NCI-H1105 (cell line): ENCODE measurements around the gene TSKS.

ENCODE experiments used
- DNase-seq: peaks from one replicate; lab custom pipeline; 2025; lab: John Stamatoyannopoulos, UW

The TSKS gene, protein sequence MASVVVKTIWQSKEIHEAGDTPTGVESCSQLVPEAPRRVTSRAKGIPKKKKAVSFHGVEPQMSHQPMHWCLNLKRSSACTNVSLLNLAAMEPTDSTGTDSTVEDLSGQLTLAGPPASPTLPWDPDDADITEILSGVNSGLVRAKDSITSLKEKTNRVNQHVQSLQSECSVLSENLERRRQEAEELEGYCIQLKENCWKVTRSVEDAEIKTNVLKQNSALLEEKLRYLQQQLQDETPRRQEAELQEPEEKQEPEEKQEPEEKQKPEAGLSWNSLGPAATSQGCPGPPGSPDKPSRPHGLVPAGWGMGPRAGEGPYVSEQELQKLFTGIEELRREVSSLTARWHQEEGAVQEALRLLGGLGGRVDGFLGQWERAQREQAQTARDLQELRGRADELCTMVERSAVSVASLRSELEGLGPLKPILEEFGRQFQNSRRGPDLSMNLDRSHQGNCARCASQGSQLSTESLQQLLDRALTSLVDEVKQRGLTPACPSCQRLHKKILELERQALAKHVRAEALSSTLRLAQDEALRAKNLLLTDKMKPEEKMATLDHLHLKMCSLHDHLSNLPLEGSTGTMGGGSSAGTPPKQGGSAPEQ

DNA sequence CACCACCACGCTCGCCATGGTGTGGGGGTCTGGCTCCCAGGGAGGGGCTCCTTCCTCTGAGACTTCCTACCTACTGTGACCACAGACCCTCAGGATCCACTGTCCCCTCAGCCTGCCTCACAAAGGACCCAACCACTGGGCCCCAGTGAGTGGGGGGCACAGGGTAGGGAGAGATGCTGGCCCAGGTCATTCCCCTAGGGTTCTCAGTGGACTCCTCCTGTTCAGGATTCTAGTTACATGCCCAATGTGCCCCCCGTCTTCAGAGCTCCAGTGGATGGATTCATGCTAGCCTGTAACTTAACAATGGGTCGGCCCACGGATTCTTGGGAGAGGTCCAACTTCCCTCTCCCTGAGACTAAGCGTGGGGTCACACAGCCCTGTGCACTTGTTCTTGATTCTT, at the start of gene TSKS:
TSS of gene TSKS (minus strand) at position 77 of the 400 bp plus-strand sequence. CDS start at position 18, 59 bp downstream.
- DNase-seq = no peak

GRCh38 chr19:49812452-49812996, 49.4 kb upstream of the TSKS start:
- no peak for DNase-seq

- no peak for DNase-seq
These were observed 48.2 kb upstream of the TSKS start for GRCh38 chr19:49811328-49811727.

DNA sequence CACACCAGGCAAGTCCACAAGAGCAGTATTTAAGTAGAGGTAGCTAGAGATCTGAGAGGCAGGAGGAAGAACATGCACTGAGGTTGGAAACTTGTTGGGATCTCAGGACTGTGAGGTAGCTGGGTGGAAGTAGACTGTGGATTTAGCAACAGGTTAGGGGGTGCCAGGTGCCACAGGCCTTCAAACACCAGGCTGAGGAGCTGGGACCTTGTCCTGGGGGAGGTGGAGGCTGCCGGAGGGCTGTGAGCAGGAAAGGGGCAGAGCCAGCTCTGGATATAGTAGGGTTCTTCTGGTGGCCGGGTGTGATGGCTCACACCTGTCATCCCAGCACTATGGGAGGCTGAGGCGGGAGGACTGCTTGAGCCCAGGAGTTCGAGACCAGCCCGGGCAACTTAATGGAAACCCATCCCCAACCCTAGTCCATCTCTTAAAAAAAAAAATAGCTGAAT, 46.9 kb upstream of the TSKS start:
- no peak for DNase-seq

DNA sequence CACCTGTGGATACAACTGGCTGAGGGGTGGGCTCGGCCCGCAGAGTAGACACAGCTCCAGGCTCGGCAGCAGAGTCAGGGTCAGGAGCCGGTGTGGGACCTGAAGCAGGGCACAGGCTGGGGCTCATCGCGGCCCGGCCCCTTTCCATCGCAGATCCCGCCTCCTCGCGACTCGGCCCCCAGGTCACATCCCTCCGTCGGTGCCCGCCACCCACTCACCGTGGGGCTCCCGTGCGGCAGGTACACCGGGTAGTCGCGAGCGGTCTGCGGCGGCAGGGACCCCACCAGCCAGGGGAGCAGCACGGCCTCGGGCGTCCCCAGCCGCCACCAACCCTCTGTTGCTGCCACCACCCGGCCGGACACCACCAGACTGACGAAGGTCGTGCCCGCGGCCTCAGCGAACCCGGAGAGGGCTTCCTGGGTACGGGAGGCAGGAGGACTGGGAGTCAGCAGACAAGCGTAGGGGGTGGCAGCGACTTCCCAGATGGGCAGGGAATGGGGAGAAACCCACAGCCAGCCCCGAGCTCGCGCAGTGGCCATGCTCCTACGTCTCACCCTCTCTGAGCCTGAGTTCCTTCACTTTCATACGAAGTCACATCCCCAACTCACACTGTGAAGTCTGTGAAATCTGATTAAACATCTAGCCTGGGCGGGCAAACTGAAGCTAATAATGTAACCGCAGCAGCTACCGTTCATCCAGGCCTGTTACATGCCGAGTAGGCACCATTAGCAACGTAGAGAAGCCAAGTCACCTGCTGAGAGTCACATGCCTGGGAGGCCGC, 46.2 kb upstream of the TSKS start:
- peak; percentile 17 for DNase-seq

- peak; percentile 96 for DNase-seq
These were observed 45.6 kb upstream of the TSKS start for GRCh38 chr19:49808711-49809159.

DNA sequence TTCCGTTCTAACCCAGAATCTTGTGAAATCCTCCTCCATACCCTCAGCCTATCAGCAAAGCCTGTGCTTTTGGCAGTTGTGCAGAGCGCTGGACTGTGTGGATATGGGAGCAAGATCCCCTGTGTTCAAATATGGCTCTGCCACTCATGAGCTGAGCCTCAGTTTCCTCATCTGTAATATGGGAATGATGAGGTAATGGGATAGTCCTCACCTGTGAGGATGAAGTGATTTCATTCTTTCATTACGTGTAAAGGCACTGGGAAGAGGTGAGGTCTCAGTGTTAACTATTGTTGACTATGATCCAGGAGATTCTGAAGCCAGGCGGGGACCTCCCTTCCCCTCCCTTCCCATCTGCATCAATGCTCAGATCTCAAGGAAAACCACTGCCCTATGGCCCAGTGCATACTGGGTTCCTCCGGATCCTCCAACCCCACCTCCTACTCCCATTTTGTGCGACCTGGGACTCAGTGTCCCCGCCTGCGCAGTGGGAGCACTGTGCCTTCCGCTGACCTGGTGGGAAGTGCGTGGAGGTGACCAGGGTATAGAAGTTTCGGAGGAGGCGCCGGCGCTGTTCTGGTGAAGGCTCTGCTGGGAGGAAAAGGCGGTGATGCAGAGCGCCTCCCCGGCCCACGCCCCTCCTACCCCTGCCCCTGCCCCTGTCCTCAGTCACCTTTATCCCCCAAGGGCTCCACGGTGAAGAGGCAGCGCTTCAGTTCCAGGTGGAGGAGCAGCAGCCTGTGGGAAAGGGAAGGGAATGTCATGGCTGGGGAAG, 45.0 kb upstream of the TSKS start:
- no peak for DNase-seq

- no peak for DNase-seq
These were observed 44.2 kb upstream of the TSKS start for GRCh38 chr19:49807058-49807903.

DNA sequence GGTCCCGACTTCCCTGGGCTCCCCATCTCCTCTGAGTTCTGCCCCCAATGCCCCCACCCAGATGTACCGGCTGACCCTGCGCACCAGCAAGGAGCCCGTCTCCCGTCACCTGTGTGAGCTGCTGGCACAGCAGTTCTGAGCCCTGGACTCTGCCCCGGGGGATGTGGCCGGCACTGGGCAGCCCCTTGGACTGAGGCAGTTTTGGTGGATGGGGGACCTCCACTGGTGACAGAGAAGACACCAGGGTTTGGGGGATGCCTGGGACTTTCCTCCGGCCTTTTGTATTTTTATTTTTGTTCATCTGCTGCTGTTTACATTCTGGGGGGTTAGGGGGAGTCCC, 43.5 kb upstream of the TSKS start:
- DNase-seq = no peak

GRCh38 chr19:49805822-49806619, 42.9 kb upstream of the TSKS start:
- no peak for DNase-seq

DNA sequence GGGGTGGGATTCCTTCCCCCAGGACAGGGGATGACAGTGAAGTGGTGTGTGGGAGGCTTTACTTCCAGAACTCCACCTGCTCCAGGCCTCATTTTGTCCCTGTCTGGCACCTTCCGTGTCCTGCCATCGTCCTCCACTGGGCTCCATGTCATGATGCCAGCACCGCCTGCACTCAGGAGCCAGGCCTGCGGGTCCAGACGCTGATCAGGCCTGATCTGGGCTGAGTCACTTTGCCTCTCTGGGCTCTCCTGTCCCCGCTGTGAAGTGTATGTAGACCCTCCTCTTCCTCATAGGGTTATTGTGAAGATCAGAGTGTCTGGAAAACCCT, 40.4 kb upstream of the TSKS start:
- no peak for DNase-seq

DNA sequence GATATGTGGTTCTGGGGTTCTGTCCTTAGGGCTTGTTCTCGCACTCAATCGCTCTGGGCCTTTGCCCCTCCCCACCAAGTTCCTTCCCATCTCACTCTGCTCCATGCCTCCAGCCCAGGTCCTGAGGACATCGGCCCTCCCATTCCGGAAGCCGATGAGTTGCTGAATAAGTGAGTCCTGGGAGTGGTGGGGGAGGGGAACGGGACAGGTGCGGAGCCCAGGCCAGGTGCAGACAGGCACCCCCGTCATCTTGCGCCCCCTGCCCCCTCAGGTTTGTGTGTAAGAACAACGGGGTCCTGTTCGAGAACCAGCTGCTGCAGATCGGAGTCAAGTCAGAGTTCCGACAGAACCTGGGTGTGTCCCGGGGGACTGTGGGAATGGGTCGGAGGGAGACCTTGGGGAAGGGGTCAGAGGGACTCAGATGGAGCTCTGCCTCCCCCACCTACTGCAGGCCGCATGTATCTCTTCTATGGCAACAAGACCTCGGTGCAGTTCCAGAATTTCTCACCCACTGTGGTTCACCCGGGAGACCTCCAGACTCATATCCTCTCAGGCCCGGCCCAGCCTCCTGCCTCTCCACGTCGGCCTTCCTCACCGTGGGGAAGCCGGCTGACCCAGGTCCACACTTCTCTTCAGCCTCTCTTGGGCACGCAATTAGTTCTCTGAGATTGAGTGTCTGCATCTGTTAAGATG, 39.9 kb upstream of the TSKS start:
- no peak for DNase-seq

GRCh38 chr19:49801966-49802661, 39.0 kb upstream of the TSKS start:
- peak; percentile 67 for DNase-seq

GRCh38 chr19:49801401-49801888, 38.3 kb upstream of the TSKS start:
- DNase-seq = no peak

- DNase-seq = no peak
These were observed 37.7 kb upstream of the TSKS start for GRCh38 chr19:49800771-49801170.

DNA sequence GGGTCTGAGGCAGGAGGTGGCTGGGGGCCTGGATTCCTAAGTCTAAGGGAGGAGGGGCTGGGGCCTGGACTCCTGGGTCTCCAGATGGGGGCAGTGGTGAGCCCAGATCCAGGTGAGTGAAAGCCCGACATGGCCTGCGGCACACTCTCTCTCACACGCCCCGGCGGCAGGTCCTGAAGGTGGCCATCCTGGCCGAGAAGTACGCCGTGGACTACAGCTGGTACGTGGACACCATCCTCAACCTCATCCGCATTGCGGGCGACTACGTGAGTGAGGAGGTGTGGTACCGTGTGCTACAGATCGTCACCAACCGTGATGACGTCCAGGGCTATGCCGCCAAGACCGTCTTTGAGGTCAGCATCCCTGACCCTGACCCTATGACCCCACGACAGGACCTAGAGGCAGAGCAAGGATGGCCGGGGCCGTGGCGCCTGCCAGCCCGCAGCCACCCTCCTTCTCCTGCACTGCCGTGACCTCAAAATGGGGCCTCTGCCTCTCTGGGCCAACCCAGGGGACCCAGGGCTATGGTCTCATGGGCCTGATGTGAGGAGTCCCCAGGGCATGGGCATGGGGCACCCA, 36.8 kb upstream of the TSKS start:
- DNase-seq = no peak

GRCh38 chr19:49799271-49799797, 36.2 kb upstream of the TSKS start:
- DNase-seq = no peak

DNA sequence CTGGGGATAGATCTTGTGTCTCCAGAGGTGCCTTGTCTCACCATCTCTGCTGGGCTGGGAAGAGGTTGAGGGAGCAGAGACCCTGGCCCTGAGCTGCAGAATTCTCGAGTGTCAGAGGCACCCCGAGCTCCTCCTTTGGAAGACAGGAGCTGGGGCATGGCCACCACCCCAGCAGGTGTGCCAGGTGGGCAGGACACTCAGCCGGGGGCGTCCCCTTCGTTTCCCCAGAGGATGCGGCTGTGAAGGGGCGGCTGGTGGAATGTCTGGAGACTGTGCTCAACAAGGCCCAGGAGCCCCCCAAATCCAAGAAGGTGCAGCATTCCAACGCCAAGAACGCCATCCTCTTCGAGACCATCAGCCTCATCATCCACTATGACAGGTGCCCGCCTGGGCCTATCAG, 35.5 kb upstream of the TSKS start:
- DNase-seq = no peak
